ENCODE measurements around the gene GIN1.
"Not testable (repeated sequence)": the region's sequence is repeated elsewhere in the genome, so short reads cannot be mapped to it uniquely, and the experiment has no call there.

Gene GIN1

DNA sequence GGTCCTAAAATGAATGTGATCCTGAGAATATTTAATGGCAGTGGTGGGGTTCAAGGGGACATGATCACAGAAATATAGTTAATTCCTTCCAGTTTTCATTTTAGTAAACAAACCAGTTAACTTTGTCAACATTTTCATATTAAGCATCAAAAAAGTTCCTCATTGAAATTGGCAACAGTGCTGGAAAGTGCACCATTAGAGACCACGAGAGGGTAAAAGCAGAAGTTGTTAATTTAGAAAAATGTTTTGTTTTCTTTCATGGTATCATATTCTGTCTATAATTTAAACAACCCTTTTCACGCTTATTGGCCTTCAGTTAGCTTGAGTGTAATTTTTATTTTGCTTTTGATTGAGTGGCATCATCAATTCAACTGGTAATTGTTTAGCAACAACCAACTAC lies 11.9 kb downstream of the GIN1 start:
- DNase-seq, result no peak

- DNase-seq, result no peak
Observed at GRCh38 chr5:103102234-103102633, 17.7 kb downstream of the GIN1 start.

DNA sequence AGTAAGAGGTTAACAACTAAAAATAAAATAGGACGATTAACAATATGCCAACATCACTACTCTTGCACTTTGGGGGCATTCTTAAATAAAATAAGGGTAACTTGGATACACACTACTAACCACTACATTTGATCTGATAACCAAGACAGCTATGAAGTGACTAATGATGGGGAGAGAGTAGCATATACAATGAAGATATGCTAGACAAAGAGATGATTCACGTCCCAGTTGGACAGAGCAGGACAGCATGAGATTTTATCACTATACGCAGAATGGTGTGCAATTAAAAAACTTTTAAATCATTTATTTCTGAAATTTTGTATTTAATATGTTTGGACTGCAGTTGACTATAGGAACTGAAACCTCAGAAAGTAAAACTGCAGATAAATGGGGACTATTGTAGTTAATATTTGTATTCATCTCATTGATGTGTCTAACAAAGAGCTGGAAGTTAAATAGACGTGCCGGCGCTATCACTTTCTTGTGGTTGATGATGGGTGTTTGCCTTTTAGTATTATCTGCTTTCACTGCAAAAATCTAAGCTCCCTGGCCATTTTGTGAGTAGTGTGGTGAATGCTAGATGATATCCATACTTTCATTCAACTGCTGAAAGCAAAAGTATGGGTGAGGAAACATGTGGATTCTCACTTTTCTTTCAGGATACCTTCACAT lies 18.7 kb downstream of the GIN1 start:
- no peak for DNase-seq

- DNase-seq, result no peak
Observed at GRCh38 chr5:103098993-103099392, 20.9 kb downstream of the GIN1 start.

GRCh38 chr5:103094737-103095136 lies 25.2 kb downstream of the GIN1 start:
- DNase-seq, result no peak

- no peak for DNase-seq
Observed at GRCh38 chr5:103093727-103094126, 26.2 kb downstream of the GIN1 start.

DNA sequence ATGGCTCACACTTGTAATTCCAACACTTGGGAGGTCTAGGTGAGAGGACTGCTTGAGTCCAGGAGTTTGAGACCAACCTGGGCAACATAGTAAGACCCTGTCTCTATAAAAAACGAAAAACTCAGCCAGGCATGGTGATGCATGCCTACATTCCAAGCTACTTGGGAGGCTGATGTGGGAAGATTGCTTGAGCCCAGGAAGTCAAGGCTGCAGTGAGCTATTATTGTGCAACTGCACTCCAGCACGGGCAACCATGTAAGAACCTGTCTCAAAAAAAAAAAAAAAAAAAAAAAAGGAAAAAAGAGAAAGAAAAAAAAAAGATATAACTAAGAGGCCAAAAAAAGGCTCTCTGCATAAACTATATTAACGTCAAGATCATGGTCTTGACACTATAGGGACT lies 27.3 kb downstream of the GIN1 start:
- no peak for DNase-seq

DNA sequence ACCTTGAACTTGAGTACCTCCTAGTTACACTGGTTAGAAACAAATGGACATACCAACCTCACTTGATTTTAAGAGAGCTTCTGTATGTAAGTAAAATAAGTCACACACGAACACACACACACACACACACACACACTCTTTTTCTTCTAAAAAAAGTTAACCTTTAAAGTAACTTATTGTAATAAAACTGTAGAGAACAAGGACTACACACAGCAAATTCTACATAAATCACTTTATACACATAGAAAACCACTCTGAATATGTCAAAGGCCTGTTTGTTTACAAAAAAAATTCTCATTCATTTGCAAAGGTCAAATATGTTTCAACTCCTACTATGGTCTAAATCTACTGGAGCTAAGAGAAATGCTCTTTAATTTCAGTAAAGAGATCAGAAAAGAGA lies 29.1 kb downstream of the GIN1 start:
- no peak for DNase-seq

DNA sequence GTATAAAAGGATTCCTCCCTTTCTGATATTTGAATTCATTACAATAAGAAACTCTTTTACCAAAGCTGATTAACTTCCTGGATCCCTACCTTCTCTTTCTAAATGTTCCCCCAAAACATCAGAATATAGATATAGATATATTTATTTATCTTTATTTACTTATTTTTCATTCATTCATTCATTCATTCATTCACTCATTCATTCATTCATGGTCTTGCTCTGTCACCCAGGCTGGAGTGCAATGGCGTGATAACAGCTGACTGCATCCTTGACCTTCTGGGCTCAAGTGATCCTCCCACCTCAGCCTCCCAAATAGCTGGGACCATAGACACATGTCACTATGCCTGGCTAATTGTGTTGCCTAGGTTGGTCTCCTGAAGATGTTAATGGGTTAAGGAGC lies 30.7 kb downstream of the GIN1 start:
- no peak for DNase-seq

DNA sequence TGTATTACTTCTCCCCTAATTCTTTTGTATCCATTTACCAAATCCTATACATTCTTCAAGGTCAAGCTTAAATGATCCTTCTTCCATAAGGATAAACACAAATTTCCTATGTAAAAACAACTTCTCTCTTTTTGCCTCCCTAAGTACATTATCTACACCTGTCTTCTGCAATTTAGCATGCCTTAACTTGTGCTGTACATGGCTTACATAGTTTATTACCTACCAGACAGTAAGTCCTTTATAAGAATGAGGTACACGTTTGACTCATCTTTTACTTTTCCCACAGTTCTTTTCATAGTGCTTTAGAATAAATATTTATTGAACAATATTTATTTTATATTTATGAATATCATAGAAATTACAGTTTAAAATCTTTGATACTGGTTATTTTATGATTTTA lies 33.4 kb downstream of the GIN1 start:
- DNase-seq, result no peak

DNA sequence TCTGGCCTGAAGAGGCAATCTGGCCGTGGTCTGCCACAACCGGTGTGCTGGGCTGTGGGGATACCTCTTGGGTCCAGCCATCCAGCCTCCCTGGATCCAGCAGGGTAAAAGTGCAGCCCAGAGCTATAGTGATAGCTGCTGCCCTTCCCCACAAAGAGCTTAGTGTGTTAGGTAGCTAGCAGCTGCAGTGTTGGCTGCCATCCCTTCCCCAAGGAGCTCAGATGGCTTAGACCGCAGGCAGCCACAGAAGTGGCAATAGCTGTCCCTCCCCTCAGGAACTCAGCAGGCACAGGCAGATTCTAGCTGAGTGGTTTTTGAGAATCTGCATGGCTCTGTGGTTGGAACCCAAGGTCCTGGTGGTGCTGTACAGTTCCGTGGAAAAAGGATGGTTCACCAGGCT lies 40.1 kb downstream of the GIN1 start:
- no peak for DNase-seq

DNA sequence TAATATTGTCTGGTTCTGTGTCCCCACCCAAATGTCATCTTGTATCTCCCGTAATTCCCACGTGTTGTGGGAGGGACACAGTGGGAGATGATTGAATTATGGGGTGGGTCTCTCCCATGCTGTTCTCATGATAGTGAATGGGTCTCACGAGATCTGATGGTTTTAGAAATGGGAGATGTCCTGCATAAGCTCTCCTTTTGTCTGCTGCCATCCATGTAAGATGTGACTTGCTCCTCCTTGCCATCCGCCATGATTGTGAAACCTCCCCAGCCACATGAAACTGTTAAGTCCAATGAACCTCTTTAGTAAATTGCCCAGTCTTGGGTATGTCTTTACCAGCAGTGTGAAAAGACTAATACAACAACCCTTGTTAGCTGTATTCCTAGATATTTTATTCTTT lies 44.5 kb downstream of the GIN1 start:
- no peak for DNase-seq

DNA sequence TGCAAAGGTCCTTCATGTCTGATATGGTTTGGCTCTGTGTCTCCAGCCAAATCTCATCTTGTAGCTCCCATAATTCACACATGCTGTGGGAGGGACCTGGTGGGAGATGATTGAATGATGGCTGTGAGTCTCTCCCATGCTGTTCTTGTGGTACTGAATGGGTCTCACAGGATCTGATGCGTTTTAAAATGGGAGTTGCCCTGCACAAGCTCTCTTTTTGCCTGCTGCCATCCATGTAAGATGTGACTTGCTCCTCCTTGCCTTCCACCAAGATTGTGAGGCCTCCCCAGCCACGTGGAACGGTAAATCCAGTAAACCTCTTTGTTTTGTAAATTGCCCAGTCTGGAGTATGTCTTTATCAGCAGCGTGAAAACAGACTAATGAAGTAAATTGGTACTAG lies 46.4 kb downstream of the GIN1 start:
- not testable (repeated sequence) for DNase-seq

GRCh38 chr5:103066326-103066725 lies 53.6 kb downstream of the GIN1 start:
- no peak for DNase-seq

GRCh38 chr5:103060424-103060954 lies 59.4 kb downstream of the GIN1 start:
- DNase-seq, result no peak

GRCh38 chr5:103059525-103059924 lies 60.4 kb downstream of the GIN1 start:
- DNase-seq, result no peak

- no peak for DNase-seq
Observed at GRCh38 chr5:103057208-103058130, 62.5 kb downstream of the GIN1 start.

DNA sequence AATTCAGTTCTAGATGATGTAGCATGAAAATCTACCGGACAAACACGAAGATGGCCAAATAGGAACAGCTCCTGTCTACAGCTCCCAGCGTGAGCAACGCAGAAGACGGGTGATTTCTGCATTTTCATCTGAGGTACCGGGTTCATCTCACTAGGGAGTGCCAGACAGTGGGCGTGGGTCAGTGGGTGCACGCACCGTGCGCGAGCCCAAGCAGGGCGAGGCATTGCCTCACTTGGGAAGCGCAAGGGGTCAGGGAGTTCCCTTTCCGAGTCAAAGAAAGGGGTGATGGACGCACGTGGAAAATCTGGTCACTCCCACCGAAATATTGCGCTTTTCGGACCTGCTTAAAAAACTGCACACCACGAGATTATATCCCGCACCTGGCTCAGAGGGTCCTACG lies 73.2 kb downstream of the GIN1 start:
- not testable (repeated sequence) for DNase-seq

DNA sequence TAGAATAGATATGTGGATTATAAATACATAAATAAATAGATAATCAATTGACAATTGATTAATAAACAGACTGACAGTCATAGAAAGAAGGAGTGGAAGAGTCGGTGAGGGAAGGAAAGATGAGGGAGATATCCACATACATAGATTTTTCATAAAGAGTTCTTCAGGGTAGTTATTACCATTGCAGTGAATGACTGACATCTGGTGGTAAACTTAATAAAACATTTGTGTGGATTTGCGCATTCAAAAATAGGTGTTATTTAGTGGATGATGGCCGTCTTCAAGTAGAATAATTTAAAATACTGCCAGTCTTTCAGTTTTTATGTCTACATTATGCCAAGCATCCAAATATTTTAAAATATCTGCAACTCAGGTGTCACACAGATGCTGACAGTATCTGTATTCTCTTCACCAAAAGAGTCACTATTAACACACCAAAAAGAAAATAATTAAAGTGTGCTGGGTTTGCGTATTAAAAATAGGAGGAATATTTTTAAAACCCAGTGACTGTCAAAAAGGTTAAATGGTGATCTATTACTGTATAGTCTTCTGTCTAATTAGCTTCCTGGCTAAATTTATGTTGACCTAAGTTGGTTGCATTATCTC lies 78.8 kb downstream of the GIN1 start:
- peak; percentile 16 for DNase-seq

GRCh38 chr5:103037673-103038455 lies 82.1 kb downstream of the GIN1 start:
- no peak for DNase-seq

- DNase-seq, result no peak
Observed at GRCh38 chr5:103036601-103037000, 83.3 kb downstream of the GIN1 start.
